HG02840 (cell line): ENCODE data around the gene REL.
"Not testable (repeated sequence)": the region's sequence is repeated elsewhere in the genome, so short reads cannot be mapped to it uniquely, and the experiment has no call there.

Experiments used
- ATAC-seq: cut with Tn5 transposase; IDR thresholded peaks from one replicate; pipeline ENCODE4 v1.9.1; 2021; ENCODE audit warnings: mild to moderate bottlenecking, moderate library complexity, moderate number of reproducible peaks; ENCODE audit not compliant: unreplicated experiment, low FRiP score

The REL gene

DNA sequence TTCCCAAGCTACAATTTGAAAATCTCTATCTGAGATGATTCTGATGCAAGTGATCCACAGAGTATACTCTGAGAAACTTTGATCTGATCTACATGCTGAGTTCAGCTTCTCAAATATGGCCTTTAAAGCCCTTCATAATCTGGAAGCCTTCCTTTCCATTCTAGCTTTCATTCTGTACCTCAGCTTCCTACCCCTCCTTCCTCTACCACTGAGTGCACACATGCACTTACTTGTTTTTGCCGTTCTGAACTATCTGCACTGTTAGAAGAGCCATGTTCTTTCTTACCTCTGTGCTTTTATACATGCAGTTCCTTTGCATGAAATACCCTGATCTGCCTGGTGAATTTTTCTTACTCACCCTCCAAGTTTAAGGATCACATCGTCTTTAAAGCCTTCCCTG lies 25.0 kb downstream of the REL start:
- no peak for ATAC-seq

DNA sequence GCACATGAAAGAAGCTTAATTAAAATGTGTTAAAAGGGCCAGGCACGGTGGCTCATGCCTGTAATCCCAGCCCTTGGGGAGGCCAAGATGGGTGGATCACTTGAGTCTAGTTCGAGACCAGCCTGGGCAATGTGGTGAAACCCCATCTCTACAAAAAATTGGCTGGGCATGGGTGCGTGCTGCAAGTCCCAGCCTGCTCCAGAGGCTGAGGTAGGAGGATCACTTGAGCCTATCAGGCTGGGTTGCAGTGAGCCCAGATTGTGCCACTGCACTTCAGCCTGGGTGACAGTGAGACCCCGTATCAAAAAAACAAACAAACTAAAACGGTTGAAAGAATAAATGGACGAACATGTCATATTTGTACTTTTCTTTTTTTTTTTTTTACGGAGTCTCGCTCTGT lies 26.0 kb downstream of the REL start:
- no peak for ATAC-seq

DNA sequence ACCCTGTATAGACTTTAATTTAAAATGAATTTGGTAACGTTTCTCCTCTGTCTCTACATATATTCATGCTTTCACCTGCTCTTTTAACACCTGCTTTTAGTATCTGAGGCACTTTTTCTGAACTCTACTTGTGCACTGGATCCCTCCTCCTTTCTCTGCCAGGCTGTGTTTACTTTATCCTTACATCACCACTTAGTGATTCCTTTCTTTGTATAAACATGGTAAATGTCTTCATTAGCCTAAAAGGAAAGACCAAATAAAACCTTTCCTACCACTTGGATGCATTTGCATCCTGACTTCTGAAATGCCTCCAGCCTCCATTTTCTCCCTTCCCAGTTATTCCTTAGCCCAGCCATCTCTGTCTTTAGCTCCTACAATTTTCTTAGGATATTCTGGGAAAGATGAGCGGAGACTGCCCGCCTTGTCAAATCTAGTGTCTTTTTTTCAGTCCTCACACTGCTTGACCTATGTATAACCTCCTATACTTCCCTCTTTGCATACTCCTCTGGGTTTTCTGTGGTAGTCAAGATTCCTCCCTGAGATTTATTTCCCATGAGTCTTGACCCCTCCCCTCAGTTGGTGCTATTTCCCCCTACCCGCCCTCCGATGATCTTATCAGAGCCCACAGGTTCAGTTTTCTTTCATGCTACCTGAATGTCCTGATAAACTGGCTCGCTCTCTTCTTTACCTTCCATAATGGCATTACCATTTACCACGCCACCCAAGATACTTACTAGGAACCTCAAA lies 44.8 kb downstream of the REL start:
- ATAC-seq = no peak

DNA sequence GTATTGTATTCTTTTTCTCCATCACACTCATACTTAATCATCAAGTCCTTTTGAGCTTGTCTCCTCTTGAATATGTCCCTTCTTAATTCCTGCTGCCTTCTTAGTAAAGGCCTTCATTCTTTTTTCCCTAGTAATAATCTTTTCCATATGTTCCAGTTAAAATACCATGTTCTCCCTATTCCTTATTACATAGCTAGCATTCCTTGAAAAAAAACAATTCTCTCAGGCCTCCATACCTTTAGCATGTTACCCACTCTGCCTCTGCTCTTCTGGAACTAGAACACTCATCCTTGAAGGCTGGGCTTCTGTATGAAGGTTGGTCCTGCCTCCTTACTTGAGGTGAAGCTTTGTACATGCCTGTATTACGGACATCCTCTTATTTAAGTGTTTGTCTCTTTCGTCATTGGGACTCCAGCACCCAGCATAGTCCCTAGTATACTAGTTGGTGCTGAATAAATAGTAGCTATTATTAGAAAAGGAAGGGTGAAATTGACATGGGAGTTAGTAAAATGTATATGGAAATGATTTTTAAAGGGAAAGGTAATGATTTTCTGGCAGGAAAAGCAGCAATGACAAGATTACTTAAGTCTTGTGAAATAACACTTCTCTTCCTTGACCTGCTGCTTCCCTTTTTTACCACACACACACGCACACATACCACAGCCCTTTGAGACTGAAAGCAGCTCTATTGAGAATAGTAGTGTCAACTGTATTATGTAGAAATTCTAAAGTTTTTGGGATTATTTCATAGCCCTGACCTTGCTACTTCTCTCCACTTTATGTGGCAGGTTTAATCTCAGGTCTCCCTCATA lies 45.6 kb downstream of the REL start:
- ATAC-seq = no peak

DNA sequence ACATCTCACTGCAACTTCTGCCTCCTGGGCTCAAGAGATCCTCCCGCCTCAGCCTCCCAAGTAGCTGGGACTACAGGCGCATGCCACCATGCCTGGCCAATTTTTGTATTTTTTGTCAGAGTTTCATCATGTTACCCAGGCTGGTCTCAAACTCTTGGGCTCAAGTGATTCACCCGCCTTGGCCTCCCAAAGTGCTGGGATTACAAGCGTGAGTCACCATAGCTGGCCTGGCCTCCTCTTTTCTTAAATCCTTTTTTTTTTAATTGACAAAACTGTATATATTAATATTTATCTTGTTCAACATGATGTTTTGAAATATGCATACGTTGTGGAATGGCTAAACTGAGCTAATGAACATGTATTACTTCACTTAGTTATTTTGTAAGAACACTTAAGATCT lies 50.7 kb downstream of the REL start:
- not testable (repeated sequence) for ATAC-seq

DNA sequence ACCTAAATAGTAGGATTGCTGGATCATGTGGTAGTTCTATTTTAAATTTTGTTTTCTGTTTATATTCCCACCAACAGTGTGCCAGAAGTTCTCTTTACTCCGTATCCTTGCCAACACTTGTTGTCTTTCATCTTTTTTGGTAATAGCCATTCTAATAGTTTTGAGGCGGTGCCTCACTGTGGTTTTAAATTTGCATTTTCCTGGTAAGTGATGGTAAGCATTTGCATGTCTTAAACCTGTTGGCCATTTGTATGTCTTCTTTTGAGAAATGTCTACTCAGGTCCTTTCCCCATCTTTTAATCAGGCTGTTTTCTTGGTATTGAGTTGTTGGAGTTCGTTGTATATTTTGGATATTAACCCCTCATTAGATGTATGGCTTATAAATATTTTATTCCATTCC lies 51.6 kb downstream of the REL start:
- ATAC-seq = no peak

DNA sequence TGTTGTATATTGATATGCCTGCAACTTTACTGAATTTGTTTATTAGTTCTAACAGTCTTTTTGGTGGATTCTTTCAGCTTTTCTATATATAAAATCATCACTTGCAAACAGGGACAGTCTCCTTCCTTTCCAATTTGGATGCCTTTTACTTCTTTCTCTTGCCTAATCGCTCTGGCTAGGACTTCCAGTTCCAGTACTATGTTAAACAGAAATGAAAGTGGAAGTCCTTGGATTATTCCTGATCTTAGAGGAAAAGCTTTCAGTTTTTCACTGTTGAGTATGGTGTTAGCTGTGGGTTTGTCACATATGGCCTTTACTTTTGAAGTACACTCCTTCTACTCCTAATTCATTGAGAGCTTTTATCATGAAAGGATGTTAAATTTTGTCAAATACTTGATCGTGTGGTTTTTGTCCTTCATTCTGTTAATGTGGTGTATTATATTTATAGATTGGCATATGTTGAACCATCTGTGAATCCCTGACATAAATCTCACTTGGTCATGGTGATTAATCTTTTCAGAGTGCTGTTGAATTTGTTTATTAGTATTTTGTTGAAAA lies 52.9 kb downstream of the REL start:
- no peak for ATAC-seq

DNA sequence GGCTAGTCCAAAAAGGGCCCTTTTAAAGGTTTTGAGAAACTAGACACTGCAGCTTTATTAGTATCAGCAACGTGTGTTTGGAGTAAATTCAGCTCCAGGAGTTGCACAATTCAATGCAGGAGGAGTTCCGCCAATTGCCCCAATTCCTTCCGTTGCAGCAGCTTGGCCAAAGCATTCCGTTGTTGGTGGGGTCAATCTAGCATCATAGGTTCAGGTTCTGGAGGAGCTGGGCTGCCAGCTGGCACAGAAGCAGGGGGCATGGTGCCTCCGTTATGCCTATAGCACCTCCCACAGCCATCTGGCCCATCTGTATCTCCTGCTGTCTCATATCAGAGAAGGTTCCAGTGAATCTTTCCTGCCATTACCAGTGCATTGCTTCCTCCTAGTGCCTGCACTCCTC lies 55.4 kb downstream of the REL start:
- no peak for ATAC-seq

DNA sequence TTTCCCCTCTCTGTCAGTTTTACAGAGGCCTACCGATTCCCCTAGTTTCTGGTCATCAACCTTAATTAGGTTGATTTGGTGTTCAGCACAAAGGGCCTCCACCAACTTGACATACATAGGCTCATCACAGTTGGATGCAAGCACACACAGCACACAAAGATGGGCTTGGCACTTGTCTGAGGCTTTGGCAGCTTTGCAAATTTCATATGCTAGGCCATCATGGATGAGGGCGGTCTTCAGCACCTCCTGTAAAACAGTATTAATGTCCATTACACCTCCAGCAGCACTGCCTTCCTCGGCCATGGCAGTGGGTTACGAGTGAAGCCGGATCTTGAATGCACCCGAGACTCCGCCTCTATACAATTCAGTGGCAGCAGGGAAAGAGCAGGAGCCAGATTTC lies 56.9 kb downstream of the REL start:
- no peak for ATAC-seq

DNA sequence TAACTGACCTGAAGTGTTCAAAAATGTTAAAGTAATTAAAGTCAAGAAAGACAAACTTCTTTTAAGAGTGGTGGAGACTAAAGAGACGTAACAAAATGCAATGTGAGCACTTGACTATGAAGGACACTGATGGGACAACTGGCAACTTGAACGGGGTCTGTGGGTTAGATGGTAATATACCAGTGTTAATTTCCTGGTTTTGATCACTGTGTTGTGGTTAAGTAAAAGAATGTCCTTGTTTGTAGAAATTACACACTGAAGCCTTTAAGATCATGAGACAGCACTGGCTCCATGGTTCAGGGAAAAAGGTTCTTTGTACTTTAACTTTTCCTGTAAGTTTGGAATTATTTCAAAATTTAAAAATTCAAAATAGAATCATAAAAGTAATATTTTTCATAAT lies 58.2 kb downstream of the REL start:
- ATAC-seq = no peak

DNA sequence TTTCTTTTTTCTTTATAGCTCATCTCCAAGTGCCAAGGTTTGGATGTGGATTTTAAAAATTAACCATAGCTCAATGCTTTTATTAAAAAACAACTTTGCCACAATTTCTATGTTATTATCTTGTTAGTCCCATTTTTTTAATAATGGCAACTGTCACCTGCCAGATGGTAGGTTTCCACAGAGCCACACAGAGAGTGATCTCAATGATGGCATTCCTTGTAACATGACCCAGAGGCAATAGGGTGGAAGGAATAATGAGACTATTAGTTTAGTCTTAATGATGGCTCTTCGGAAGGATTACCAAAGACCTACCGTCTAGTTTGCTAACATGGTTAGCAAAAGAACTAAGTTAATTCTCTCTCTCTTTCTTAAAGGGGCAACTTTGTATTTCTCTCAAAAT lies 64.0 kb downstream of the REL start:
- ATAC-seq = no peak

DNA sequence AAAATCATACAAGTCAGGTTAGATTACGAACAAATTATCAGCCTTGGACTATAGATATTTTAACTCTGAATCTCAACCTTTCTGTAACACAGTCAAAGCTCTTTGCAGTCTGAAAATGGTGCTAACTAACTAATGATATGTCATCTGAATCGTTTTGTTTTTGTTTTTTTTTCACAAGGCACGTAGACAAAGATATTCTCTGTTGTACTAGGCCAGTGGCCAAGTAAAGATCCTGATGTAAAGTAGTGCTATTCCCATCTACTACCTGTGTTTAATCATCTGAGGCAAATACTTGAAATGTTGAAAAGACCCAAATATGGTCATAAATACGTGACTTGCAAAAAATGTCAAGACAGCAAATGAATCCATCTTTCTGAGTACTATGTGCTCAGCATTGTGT lies 65.7 kb downstream of the REL start:
- ATAC-seq = no peak

DNA sequence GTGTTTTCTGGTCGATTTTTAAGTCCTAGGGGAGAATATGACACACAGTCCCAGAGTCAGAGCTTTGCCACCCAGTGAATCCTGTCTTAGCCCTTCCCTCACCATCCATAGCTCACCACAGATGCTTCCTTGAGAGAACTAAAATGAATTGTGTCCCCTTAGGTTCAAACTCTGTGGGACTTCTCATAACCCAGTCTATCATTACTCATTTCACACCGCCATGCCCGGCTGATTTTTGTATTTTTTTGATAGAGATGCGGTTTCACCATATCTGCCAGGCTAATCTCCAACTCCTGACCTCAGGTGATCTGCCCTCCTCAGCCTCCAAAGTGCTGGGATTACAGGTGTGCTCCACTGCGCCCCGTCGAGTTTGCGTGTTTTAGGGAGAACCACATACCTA lies 66.8 kb downstream of the REL start:
- ATAC-seq = no peak

DNA sequence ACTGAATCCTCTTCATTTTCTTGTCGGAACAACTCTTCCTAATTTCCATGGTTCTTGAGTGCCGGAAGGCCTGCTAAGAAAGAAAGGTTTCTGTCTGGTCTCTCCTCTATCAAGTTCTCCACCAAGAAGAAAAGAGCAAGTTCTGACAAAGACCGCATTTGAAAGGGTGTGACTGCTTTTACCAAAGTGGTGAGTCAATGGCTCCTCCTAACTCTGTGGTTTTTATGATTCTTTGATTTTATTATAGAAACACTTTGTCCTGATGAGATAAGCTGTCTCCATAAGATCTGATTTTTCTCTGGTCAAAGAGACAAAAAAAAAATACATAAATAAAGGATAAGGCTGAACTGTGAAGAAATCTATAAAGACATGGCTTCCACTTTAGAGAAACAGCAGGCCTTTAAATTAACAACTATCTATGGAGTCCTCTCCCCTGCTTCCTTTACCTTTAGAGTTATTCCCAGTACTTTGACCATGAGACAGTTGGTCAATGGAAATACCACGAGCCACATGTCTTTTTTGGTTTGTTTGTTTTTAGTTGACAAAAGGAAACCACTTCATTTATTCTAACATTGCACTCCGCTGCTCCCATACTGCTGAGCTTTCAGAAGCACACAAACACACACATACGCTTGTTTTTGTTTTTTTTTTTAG lies 67.7 kb downstream of the REL start:
- no peak for ATAC-seq

DNA sequence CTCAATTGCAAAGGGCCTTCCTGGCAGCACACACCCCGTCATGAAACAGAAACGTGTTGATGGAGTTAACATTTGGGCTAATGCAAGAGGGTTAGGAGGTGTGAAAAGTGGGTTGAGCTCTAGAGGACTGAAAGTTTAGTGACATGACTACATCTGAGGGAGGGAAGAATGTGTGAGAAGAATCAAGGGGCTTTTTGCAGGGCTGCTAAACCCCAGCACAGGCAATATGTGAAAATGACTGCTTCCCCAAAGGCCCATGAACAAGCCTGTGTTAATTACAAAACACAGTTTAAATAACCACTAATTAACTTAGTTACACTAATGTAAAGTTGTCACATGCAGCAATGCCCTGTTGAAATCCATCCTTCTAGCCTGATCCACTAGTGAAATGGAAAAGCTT lies 72.8 kb downstream of the REL start:
- no peak for ATAC-seq

DNA sequence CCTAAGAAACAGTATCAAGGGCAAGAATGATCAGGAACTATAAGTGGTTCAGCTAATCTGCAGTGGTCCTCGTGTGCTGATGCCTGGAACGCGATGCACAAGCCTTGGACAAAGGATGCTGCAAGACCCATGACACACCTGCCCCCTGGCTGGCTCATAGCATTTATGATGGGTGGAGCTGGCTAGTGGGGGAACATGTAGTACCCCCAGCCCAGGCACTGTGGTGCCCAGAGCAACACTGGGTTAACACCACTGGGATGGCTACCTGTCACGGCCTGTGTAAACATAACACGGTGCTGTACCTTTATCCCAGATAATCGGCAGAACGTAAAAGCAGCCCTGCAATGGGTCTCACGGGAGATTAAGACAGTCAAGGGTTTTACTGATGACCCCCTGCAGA lies 75.8 kb downstream of the REL start:
- no peak for ATAC-seq

DNA sequence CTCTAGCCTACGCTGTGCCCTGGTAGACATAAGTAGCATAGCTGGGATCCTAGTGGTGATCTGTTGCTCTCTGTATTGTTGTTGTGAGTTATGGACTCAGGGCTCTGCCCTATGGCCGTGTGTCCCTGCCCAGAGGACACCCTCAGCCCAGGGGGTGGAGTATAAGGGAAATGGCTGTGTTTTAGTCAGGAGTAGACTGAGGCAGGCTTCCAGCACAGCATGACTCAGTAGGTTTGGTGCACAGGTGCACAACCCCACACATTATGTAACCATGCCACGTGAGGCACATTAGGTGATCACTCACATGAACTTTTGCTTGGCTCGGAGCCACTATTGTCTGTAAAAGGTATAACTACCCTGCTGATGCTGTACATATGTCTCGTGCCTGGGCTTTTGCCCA lies 76.3 kb downstream of the REL start:
- ATAC-seq = no peak

DNA sequence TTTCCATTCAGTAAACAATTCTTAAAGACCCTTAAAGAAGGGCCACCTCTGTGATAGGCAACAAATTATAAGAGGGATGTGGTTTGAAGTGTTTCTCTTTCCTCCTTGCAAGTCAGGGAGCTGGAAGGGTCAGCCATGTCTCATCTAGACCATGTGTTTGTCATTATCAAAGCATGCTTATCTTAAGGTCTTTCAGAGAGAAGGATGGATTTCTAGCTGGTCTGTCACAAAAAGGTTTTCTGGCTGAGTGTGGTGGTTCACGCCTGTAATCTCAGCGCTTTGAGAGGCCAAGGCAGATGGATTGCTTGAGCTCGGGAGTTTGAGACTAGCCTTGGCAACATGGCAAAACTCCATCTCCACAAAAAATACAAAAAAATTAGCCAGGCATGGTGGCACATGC lies 77.0 kb downstream of the REL start:
- ATAC-seq = no peak

DNA sequence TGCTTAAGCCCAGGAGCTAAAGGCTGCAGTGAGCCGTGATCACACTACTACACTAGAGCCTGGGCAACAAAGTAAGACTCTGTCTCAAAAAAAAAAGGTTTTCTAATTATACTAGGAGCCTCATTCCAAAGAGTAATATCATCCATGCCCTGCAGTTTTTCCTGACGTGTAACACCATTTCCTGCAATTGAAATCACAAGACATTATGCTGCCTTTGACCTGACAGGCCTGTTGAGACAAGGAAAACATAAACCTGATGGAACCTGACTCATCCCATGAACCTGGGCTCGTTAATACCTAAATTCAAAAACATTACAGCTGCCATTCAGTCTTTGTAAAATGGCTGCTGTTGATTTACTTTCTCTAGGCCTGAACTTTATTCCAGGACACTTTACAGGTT lies 77.4 kb downstream of the REL start:
- no peak for ATAC-seq

DNA sequence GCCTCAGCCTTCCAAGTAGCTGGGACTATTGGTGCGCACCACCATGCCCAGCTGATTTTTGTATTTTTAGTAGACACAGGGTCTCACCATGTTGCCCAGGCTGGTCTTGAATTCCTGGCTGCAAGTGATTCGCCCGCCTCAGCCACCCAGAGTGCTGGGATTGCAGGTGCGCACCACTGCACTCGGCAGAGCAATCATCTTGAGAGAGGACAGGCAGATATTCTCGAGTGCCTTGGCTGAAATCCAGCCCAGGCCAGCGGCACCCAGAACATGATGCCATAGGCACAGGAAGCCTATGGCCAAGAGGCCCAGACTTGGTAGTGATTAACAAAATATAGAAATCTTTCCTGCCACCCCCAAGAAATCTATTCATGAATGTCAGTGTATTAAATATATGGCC lies 78.1 kb downstream of the REL start:
- ATAC-seq = no peak

DNA sequence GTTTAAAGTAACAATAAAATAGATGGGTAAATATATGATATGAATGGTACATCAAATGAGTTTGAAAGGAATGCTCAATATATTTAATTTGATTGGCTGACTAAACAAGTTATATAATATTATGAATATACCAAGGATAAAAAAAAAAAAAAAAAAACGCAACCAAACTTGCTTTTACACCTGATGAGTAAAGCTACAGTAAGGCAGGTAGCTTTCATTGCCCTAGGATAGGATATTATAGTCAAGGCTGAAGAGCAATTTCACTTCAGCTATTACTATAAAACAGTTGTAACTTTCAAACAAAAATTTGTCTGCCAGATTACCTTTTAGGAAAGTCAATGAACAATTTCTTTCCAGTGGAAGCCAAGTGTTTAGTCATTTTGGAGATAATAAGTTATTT lies 79.3 kb downstream of the REL start:
- no peak for ATAC-seq
